Skin of body (tissue), 2 donors: ENCODE measurements around the gene CNKSR1. TPM values are rescaled to one million over a fixed set of nuclear protein-coding genes. Genes with fewer than 3 reads are reported as not detected.

Source experiments
- DNase-seq: peaks from one replicate; lab custom pipeline; 2025; lab: John Stamatoyannopoulos, UW
- total RNA-seq: library from RNA; depleted of rRNA; stranded (reverse); fragments of >200 nt; gene quantifications from one replicate; pipeline ENCODE4 v1.2.3, GENCODE V29; 2014

Gene CNKSR1
- total RNA-seq, 1 donor from 2014 or later = 6.9 TPM

DNA sequence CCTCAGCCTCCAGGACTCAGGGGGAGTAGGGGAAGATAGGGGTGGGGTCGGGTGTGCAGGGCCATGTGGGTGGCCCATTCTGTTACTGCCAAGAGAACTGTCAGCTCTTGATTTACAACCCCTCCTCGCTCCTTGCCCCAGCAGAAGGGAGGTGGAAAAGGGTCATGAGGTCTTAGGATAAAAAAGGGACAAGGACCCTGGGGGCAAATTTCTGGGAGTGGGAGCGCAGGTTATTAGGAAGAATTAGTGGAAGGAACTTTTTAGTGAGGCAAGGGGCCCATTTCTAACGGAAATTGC is 17.6 kb upstream of the CNKSR1 start:
- no peak for DNase-seq

- no peak for DNase-seq
Measured at GRCh38 chr1:26160527-26161414, 16.5 kb upstream of the CNKSR1 start.

GRCh38 chr1:26161415-26162219 is 15.7 kb upstream of the CNKSR1 start:
- no peak for DNase-seq

GRCh38 chr1:26162220-26162709 is 15.0 kb upstream of the CNKSR1 start:
- no peak for DNase-seq

GRCh38 chr1:26163684-26164035 is 13.6 kb upstream of the CNKSR1 start:
- no peak for DNase-seq

- no peak for DNase-seq
Measured at GRCh38 chr1:26164036-26164860, 13.0 kb upstream of the CNKSR1 start.

DNA sequence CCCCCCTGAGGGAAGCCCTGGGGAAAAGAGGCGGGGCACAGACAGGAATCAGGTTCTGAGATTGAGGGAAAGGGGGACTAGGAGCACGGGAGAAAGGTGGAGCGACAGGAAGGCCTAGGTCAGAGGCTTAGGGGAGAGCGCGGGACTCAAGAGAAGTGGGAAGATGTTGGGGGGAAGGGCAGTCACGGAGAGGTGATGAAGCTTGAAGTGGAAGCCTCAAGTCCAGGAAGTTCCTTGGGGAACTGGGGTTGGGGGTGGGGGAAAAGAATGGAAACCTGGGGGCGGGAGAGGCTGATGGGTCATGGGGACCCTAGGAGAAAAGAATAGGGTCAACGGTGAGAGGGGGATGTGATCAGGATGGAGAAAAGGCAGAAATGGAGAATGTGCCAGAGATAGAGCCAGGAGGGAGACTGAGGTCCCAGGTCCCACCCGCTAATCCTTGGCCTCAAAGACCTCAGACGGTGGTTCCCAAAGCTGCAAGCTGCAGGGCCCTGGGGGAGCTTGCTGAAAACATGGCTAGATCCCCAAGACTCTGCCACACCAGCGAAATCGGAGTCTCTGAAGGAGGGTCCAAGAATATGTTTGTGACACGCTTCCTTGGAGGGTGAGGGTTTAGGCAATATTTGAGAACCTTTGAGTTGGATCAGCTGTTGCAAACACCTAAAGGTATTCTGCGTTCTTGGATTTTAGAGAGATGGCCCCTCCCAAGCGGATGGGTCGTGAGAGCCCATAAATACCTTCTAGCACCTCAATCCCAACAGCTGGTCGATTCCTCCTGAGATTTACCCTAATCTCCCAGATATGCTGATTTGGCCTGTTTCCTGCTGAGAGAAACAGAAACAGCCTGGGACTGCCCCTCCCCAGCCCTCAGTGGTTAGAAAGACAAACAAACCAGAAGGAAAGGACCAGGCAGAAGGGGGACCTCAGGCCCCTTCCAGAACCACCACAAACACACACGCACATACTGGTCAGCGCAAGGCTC is 12.1 kb upstream of the CNKSR1 start:
- no peak for DNase-seq

DNA sequence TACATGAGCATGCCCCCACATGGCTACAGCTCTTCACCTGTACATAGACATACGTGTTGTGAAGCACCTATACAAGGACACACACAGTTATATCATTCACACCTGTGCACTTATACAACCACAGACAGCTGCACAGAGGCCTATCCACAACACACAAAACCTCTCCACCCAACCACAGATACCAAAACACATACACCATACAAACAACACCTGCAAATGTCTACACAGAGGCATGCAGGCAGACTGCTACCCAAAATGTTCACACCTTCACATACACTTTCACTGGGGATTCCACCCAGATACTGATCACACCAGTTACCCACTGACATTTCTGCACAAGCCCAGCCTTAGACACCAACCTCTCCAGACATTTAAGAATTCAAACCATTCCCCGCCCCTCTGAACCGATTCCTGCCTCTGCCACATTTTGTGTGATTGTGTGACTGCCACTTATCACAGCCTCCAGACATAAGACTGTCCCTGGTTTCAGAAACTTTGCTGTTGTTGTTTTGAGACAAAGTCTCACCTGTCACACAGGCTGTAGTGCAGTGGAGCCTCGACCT is 10.5 kb upstream of the CNKSR1 start:
- no peak for DNase-seq

DNA sequence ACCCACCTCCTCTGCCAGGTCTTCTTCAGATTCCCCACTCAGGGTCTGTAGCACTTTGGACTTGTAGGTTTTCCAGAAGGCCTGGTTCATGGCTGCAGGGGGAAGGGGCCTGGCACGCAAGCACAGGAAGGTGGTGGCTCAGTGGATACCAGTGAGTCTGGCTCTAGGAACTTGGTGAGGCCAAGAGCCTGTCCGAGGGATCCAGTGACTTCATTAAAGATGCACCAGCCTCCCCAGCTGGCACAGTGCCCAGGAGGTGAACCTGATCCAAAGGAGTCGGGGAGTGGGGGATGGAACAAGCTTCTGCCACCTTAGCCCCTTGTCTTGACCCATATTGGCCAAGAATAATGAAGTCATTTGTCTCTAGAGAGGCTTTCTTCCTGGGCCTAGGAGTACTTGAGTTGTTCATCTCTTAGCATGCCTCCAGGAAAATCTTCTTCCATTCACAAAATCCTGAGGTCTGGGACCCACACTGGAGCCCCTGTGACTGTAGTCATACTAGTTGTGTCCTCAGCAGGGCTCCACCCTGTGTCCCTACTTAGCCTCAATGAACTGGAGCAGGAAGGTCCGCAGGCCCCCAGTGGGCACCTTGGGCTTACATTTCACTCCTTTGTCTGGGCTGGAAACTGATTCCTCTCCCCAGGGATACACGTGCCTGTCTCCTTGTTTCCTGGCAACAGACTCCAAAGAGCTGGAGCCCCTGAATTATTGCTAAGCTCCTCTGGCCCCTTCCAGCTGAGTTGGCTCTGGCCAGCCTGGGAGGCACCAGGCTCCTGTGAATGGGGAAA is 8.7 kb upstream of the CNKSR1 start, which contains the start of gene C1orf232:
TSS of gene C1orf232 (minus strand) at position 554 of the 788 bp plus-strand sequence. CDS start at position 90, 464 bp downstream.
- no peak for DNase-seq

GRCh38 chr1:26169198-26169554 is 8.1 kb upstream of the CNKSR1 start:
- DNase-seq = no peak

- peak; percentile 90 for DNase-seq
Measured at GRCh38 chr1:26169669-26170471, 7.4 kb upstream of the CNKSR1 start, which contains the start of gene ZNF593. Gene ZNF593 (plus strand): TSS chr1:26169908. CDS start chr1:26169984, 76 bp downstream.

DNA sequence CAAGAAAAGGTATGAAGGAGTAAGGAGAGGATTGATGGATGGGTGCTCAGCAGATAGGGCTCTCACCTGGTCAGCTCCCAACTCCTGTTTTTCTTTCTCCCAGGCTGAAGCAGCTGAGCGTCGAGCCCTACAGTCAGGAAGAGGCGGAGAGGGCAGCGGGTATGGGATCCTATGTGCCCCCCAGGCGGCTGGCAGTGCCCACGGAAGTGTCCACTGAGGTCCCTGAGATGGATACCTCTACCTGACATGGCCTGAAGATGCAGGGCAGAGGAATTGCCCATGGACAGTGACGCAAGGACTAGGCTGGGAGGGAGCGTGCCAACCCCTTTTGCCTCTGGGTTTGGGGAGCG is 6.8 kb upstream of the CNKSR1 start:
- DNase-seq = no peak

DNA sequence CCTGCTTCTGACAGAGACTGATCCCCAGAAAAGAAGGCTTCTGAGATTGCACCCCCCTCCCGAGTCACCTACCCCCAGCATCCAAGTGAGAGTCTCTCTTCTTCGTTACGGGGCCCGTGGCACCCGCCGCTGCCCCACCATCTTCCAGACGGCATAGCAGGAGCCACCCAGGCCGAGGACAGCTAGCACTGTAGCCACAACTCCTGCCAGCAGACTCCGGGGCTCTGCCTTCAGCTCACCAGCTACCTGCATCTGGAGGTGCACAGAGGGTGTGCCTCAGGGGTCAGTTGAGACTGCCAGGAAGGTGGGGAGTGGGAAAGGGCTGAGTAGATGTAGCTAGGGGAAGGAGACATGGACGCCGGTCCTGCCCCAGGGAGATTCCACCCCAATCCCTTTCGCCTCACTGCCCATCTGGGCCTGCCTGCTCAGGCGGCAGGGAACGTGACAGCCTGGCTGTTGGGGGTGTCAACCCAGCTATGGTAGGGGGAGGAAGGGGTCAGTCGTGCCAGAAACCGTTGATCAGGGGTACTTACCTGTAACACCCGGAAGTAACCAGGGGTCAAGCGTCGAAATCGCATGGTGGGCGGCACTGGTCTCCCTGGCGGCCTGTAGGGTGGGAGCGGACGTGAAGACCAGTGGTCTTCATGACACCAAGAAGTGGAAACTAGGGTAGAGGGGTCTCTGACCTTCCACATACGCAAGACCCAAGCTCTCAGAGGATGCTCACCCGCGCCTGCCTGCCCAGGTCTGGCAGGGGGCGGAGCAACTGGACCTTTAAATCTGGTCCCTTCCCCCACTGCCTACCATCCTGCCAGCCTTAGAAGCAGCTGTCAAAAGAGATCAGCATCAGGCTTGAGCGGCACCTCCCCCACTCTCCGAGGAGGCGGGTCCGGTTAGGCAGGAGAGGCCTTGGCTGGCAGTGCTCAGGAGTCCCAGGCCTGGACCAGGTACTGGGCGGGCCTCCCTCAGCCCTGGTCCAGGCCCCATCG is 5.9 kb upstream of the CNKSR1 start, which contains the start of gene ZNF593OS:
TSS of gene ZNF593OS (minus strand) at position 749 of the 989 bp plus-strand sequence. CDS start at position 578, 171 bp downstream.
- no peak for DNase-seq

DNA sequence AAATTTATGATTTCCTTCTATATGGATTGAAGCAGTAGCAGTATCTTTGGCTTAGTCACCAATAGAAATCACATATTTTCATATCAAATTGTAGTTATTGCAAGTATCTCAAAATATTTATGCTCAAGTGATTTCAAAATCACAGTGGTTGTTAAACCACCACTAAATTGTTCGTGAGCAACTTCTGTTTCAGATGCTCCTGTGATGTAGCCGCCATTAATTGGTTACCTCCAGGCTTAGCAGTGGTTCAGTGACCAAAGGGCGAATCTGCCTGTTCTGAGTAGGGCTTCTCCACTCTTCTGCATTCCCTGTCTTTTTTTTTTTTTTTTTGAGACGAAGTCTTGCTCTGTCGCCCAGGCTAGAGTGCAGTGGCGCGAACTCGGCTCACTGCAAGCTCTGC is 1.9 kb upstream of the CNKSR1 start:
- DNase-seq = no peak

- DNase-seq = no peak
Measured at GRCh38 chr1:26180010-26180506, 2.8 kb downstream of the CNKSR1 start.

GRCh38 chr1:26181586-26182382 is 4.5 kb downstream of the CNKSR1 start:
- no peak for DNase-seq
